IPS-NIHi7 (cell line): ENCODE data around the gene PRODH2.
"Not testable (repeated sequence)": the region's sequence is repeated elsewhere in the genome, so short reads cannot be mapped to it uniquely, and the experiment has no call there.

Experiments
- DNase-seq: peaks from one replicate; pipeline ENCODE4 v3.0.0; 2012; ENCODE audit warnings: mixed read lengths; ENCODE audit errors: extremely low spot score

Gene PRODH2

GRCh38 chr19:35796645-35797542 is 15.8 kb downstream of the PRODH2 start:
- no peak for DNase-seq

GRCh38 chr19:35795564-35795963 is 17.1 kb downstream of the PRODH2 start:
- DNase-seq: not testable (repeated sequence)

- DNase-seq: no peak
Observed at GRCh38 chr19:35793381-35794165, 19.1 kb downstream of the PRODH2 start.

GRCh38 chr19:35792888-35793287 is 19.8 kb downstream of the PRODH2 start:
- DNase-seq: no peak

DNA sequence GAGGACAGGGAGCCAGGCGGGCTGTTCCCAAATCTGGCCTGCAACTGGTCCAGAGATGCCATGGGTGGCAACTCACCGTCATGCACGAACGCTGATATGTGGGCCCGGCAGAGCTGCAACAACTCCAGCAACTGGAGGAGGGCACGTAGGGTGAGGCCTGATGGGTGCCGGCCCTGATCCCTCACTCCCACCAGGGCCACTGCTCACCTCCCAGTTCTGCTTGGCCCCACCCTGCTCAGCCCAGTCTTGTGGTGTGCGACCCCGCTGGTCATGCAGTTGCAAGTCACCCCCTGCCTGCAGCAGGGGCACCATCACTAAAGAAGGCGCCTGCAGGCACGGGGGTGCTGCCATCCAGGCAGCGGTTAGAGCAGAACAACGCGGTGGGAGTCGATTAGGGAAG is 20.3 kb downstream of the PRODH2 start:
- DNase-seq: no peak

DNA sequence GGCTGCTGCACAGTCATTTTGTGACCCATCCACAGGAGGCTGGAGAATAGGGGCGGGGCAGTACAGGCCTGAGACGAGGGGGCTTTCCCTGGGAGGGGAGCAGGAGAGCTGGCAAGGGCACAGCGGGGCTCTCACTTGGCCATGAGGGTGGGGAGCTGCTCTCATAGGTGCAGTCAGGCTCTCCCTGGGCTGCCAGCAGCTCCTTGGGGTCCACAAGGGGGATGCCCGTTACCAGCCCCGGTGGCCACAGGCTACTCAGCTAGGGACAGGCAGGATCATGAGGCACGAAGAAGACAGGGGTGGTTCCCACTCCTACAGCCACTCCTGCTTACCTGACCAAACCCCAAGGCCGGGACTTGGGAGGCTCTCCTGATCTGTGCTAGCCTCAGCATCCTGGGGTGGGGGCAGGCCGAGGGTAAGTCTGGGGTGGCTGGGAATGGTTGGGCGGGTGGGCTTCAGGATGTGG is 20.8 kb downstream of the PRODH2 start:
- DNase-seq: no peak

DNA sequence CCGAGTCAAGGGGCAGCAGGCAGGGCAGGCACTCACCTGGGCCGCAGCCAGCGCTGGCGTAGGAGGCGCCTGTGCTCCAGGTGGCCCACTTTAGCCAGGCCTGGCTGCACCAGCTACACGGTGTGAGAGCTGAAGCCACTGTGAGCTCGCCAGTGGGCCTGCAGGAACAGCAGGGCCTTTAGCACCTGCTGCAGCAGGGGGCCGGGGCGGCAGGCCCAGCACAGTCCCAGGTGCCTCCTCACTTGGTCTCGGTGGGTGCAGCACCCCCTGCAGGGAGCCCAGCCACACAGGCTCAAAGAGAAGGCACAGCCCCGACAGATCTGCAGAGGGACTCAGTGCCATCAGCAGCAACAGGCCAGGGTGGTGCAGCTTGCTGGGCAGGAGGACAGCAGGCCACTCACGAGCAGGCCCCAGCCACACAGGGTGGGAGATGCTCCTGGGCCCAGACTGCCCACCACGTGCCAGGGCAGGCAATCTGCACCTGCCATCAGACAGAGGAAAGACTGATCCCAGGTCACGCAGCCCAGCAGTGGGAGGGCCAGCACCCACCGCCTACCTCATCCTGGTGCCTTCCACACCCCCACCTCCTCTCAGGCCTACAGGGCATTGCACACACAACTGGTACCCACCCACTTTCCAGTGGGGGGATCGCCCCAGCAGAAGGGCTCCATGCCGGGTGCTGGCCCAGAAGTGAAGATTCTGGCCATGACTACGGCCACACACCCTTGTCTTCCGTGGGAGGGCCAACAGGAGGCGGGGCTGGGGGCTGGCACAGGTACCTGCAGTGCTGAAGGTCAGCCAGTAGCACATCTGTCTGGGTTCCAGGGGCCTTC is 21.4 kb downstream of the PRODH2 start:
- DNase-seq: no peak

DNA sequence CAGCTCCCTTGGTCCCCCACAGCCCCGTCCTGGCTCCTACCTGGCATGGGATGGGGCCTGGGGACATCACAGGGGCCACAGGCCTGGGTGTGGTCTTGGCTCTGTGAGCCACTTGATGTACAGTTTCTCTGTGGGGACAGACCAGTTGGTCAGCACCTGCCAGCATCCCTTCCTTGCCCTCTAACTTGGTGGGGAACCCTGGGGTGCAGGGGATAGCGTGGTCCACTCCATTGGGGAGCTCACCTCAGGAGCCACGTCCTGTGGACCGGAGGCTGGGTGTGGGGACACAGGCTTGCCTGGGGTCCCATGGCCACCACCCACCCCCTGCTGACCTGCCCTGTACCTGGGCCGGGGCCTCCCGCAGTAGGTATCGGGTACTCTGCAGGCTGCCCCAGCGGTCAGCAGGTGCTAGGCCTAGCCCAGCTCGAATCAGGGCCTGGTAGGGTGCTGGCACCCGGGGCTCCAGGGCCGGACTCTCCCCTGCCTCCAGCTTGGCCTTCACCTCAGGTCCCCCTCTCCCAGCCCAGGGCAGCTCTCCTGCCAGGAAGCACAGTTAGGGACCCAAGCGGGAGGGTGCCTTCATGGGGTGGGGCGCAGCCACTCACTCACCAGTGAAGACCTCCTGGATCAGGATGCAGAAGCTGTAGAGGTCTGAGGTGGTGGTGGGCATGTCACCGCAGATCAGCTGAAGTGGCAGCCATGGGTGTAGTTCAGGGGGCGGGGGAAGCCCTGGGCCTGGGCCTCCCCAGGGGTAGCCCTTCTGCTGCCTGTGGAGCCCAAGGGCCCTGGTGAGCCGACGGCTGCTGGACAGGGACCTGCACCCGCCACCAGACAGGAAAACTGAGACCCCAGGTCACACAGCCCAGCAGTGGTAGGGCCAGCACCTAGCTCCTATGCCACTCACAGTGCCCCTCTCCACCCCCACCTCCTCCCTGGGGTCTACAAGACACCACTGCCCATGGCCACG is 22.4 kb downstream of the PRODH2 start:
- no peak for DNase-seq

- DNase-seq: no peak
Observed at GRCh38 chr19:35789195-35789977, 23.3 kb downstream of the PRODH2 start.

GRCh38 chr19:35788205-35788960 is 24.3 kb downstream of the PRODH2 start:
- no peak for DNase-seq

DNA sequence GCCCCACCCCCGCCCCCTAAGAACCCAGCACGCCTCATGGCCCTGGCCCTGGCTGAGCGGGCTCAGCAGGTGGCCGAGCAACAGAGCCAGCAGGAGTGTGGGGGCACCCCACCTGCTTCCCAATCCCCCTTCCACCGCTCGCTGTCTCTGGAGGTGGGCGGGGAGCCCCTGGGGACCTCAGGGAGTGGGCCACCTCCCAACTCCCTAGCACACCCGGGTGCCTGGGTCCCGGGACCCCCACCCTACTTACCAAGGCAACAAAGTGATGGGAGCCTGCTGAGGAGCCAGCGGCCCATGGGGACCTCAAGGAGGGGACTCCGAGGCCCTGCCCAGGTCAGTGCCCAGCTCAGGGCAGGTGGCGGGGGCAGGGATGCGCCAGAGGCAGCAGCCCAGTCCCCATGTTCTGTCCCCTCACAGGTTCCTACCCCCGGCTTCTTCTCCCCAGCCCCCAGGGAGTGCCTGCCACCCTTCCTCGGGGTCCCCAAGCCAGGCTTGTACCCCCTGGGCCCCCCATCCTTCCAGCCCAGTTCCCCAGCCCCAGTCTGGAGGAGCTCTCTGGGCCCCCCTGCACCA is 25.3 kb downstream of the PRODH2 start:
- no peak for DNase-seq

- DNase-seq: no peak
Observed at GRCh38 chr19:35786299-35787160, 26.1 kb downstream of the PRODH2 start.

DNA sequence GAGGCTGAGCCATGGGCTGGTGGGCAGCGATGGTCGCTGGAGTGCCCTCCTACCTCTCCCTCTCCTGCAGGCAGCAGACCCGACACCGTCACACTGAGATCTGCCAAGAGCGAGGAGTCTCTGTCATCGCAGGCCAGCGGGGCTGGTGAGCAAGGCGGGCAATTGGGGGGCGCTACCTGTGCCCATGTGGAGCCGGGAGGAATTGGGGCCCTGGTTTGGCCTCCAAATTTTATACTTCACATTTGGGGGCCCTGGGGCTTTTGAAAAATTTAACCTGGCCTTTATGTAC is 27.4 kb downstream of the PRODH2 start:
- no peak for DNase-seq

GRCh38 chr19:35784503-35785338 is 27.9 kb downstream of the PRODH2 start:
- DNase-seq: peak; percentile 93

GRCh38 chr19:35783469-35784434 is 28.9 kb downstream of the PRODH2 start:
- peak; percentile 59 for DNase-seq

GRCh38 chr19:35782589-35782988 is 30.1 kb downstream of the PRODH2 start:
- DNase-seq: no peak
